ENCODE results near the gene OR2C3.
"Not testable (repeated sequence)": the region's sequence is repeated elsewhere in the genome, so short reads cannot be mapped to it uniquely, and the experiment has no call there.

The OR2C3 gene

GRCh38 chr1:247476328-247477058 is 59.7 kb downstream of the OR2C3 start:
- H3K36me3 ChIP-seq (ENCODE audit: control insufficient read depth, insufficient read depth, low read length); H3K27ac ChIP-seq (ENCODE audit: low read depth, low read length, severe bottlenecking); H3K4me1 ChIP-seq (ENCODE audit: control insufficient read depth, insufficient read depth, low read length, poor library complexity, severe bottlenecking); H3K9me3 ChIP-seq (ENCODE audit: control insufficient read depth, low read length); H3K4me3 ChIP-seq (ENCODE audit: extremely low read depth, insufficient read depth, low read length, poor library complexity, severe bottlenecking): not testable (repeated sequence)
- WGBS, 2 experiments (ENCODE audit: insufficient coverage in 2 of 2), result 86 to 87% methylated on average over 1 to 4 of the region's 6 CpGs

GRCh38 chr1:247475793-247476192 is 60.4 kb downstream of the OR2C3 start:
- no peak overlapping the region for H3K27ac ChIP-seq (ENCODE audit: low read depth, low read length, severe bottlenecking)
- no peaks in the 10 kb centered on the region for H3K4me1 ChIP-seq (ENCODE audit: control insufficient read depth, insufficient read depth, low read length, poor library complexity, severe bottlenecking)
- H3K36me3 ChIP-seq (ENCODE audit: control insufficient read depth, insufficient read depth, low read length), result no peaks in the 10 kb centered on the region
- 40 to 100% methylated on average over 1 to 2 of the region's 2 CpGs for whole genome bisulfite sequencing, 2 experiments (ENCODE audit: insufficient coverage in 2 of 2)
- no peaks in the 10 kb centered on the region for H3K9me3 ChIP-seq (ENCODE audit: control insufficient read depth, low read length)
- no peak overlapping the region for H3K4me3 ChIP-seq (ENCODE audit: extremely low read depth, insufficient read depth, low read length, poor library complexity, severe bottlenecking)

Measured in mesodermal cell (in vitro differentiated cells).